H1 (cell line): ENCODE measurements around the gene BTBD8. TPM values are rescaled to one million over a fixed set of nuclear protein-coding genes. Genes with fewer than 3 reads are reported as not detected.

Experiments
- BCL11A ChIP-seq, 2 experiments: IDR thresholded peaks; one replicate each; pipeline ENCODE4 v1.6.1; 2011; ENCODE audit warnings: low read depth in 2 of 2, low read length in 2 of 2, mild to moderate bottlenecking in 2 of 2
- CBX8 ChIP-seq: fragments of 300-800, 300-1000 bp; sonication (generic); IDR thresholded peaks from 2 replicates; pipeline ENCODE4 v1.7.1; 2016; ENCODE audit warnings: low read depth, low read length, borderline replicate concordance
- CHD1 ChIP-seq: IDR thresholded peaks from 2 replicates; pipeline ENCODE4 v1.6.1; 2012; ENCODE audit warnings: low read depth, low read length, improper control_type of control experiment
- CHD7 ChIP-seq: fragments of 300-600 bp; sonication (generic); IDR thresholded peaks from 2 replicates; pipeline ENCODE4 v1.7.1; 2012; ENCODE audit warnings: low read length, moderate library complexity, mild to moderate bottlenecking, inconsistent platforms; ENCODE audit not compliant: insufficient replicate concordance
- KDM4A ChIP-seq: IDR thresholded peaks from one replicate; pipeline ENCODE4 v1.7.1; 2012; ENCODE audit warnings: low read depth, mild to moderate bottlenecking, moderate library complexity, low read length, inconsistent platforms; ENCODE audit not compliant: severe bottlenecking
- polyA plus RNA-seq, 7 experiments: library from polyadenylated mRNA; depleted of rRNA in 3 of 7; stranded (reverse) in 5 of 7; unstranded in 2 of 7; fragments of >200 nt in 5 of 7; fragments of 200-250 nt in 2 of 7; gene quantifications; 1 replicate in 5 of 7; 2 replicates in 1 of 7; 4 replicates in 1 of 7; pipeline versions ENCODE4 v1.2.1 to v1.2.3, GENCODE V29; 2011 to 2013; ENCODE audit warnings: missing spikeins in 2 of 7, mixed read lengths in 2 of 7
- total RNA-seq: library from RNA; stranded (reverse); fragmentation: NEBNext Ultra II Directional; extraction: Animal tissue kit (Norgen Biotek cat#: 25700); gene quantifications from 2 replicates; pipeline ENCODE4 v1.2.1, GENCODE V29; 2021

BTBD8 gene
- total and polyA plus RNA-seq, 2 of the 8 experiments (the other 6 are each of a cell fraction or from before 2014, with no cell fraction given) = 0.44 to 2.5 TPM

GRCh38 chr1:92037400-92037799 is 42.7 kb upstream of the BTBD8 start (continued):
- TF ChIP-seq CHD7 = no peak
- no peak for TF ChIP-seq BCL11A (IDR thresholded peaks at IDR 0.05; ENCODE audit: low read depth in 2 of 2, low read length in 2 of 2)
- TF ChIP-seq CBX8 = no peak
- TF ChIP-seq KDM4A = no peak
- no peak for TF ChIP-seq CHD1
